GM21717 (cell line): ENCODE measurements around the gene RTBDN.

Experiments
- ATAC-seq: cut with Tn5 transposase; IDR thresholded peaks from one replicate; pipeline ENCODE4 v1.9.1; 2021; ENCODE audit warnings: mild to moderate bottlenecking, moderate library complexity; ENCODE audit not compliant: unreplicated experiment

The RTBDN gene

DNA sequence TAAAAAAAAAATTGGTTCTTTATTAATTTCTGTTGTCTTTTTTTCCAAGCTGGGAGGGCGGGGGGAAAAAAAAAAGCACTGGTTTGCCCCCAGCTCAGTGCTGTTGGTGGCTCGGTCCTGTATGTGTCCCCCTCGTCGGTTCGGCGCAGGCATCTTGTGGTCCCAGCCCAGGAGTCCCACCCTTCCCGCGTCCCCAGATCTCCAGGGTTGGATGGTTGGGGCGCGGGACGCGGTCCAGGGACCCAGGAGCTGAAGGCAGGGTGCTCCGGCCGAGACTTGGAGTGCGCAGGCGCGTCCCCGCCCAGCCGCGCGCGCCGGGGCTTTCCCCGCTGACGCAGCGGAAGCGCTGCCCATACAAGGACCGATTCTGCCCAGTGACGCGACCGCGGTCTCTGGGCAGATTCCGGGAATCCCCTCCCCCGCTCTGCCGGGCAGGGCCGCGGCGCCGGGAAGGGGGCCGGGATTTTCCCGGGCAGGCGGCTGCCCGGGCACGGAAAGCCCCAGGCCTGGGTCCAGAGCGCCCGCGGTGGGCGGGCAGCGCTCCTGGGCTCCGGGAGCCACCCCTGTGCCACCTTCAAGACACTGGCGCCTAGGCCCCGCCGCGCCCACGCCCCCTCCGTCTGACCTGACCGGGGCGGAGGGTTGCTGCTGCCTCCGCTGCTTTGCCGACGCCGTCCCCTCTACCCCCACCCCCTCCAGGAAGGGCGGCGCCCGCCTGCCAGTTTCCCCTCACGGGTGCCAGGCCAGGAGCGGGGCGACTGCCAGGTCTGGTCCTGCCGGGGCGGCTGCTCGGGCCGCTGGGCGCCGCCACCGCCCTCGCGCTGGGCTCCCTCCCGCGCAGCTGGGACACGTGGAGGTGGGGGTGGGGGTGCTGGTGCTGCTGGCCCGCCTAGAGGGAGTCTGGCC is 40.8 kb downstream of the RTBDN start:
- ATAC-seq, result peak; percentile 15

- ATAC-seq, result no peak
Measured at GRCh38 chr19:12792853-12793289, 41.5 kb downstream of the RTBDN start.

- ATAC-seq, result no peak
Measured at GRCh38 chr19:12792051-12792852, 42.1 kb downstream of the RTBDN start.

- ATAC-seq, result no peak
Measured at GRCh38 chr19:12791345-12792050, 42.9 kb downstream of the RTBDN start, which contains the start of gene JUNB. TSS of gene JUNB (plus strand) at chr19:12791486. CDS start at chr19:12791772, 286 bp downstream.

DNA sequence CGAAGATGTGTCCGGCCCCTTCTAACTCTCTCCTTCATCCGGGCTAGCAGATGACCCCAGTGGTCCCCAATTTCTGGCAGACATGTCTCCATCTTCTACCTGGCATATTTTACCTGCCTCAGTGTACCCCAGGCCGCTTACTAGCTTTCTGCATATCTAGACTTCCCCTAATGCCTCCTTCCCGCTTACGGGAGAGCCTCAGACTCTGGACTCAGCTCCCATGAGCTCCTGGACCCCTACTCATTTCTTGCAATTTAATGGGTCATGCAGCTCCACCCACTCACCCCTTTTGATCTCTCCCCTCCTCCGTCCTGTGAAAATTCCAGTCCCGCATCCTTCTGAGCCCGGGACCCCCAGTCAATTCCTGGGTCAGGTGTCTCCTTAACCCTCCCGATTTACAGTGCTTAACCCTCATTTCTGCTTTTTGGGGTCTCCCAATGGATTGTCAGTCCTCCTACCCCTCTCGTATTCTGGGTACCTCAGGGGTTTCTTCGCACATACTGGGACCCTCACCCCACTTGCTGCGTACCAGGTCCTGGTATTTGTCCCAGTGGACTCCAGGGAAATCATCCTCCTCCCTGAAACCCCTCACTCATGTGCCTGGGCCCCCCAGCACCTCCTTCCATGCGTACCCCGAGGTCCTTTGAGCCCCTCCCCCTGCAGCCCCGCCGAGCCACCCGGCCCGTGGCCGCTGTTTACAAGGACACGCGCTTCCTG is 43.6 kb downstream of the RTBDN start:
- ATAC-seq, result no peak

- ATAC-seq, result peak; percentile 31
Measured at GRCh38 chr19:12789904-12790619, 44.3 kb downstream of the RTBDN start.

GRCh38 chr19:12789098-12789903 is 45.1 kb downstream of the RTBDN start:
- ATAC-seq, result no peak

GRCh38 chr19:12788682-12789097 is 45.7 kb downstream of the RTBDN start:
- no peak for ATAC-seq

- ATAC-seq, result no peak
Measured at GRCh38 chr19:12788042-12788681, 46.2 kb downstream of the RTBDN start.

GRCh38 chr19:12787458-12787857 is 46.9 kb downstream of the RTBDN start:
- no peak for ATAC-seq

DNA sequence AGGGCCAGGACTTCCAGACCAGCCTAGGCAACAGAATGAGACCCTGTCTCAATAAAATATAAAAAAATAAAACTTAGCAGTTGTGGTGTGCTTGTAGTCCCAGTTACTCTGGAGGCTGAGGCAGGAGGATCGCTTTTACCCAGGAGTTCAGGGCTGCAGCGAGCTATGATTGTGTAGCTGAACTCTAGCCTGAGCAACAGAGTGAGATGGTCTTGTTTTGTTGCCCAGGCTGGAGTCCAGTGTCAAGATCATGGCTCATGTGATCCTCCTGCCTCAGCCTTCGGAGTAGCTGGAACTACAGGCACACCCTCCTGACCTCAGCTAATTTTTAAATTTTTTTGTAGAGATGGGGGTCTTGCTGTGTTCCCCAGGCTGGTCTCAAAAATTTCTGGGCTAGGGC is 47.4 kb downstream of the RTBDN start:
- ATAC-seq, result no peak

DNA sequence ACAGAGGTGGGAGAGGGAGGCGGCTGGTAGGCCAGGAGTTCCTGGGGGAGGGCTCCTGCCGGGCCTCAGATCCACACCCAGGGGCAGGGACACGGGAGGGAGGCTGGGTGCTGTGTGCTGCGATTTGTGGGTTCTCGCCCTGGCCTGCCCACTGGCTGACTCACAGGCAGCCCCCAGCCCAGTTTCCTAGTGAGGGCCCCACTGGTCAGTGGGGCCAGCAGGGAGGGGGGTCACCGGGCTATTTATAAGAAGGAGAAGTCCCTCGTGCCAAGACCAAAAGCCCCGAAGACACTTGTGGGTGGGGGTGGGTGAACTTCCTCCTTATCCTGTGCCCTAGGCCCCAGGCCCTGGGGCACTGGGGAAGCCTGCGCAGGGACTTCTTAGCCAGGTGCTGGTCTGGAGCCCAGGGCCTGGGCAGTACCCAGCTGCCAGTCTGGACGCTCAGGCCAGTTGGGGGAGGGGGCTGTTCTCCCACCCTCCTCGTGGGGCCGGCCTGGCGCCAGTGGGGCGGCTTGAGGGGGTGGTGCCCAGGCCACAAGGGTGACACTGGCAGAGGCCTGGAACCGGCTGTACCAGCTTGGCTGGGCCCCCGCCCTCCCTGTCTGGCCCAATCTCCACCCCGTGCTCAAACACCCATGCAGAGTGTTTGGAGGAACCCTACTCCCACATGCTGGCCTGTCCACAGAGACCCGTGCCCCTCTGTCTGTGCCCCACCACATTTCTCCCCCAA is 48.1 kb downstream of the RTBDN start:
- ATAC-seq, result no peak

- no peak for ATAC-seq
Measured at GRCh38 chr19:12785431-12786031, 48.8 kb downstream of the RTBDN start.

GRCh38 chr19:12784871-12785430 is 49.4 kb downstream of the RTBDN start:
- ATAC-seq, result no peak

DNA sequence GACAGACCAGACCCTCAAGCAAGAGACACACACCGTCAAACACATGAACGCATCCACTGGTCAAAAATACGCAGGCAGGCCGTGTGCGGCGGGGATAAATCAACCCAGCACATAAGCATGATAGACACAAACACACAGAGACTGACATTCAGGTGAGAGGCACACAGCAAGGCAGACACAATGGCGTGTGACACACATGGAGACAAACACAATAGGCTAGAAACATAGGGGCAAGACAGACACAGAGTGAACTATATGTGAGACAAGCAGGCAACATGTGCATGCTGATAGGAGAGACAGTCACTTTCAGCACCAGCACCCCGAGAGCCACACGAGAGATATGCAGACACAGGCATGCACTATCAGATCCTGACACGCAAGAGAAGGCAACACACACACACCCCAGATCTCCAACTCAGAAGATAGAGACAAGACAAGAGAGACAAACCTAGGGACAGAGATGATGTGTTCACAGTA is 49.9 kb downstream of the RTBDN start:
- no peak for ATAC-seq

GRCh38 chr19:12783849-12784393 is 50.5 kb downstream of the RTBDN start:
- no peak for ATAC-seq
